NB4 (cell line): Measurements from ENCODE around the gene TMC6.
"Not testable (repeated sequence)": the region's sequence is repeated elsewhere in the genome, so short reads cannot be mapped to it uniquely, and the experiment has no call there.

ENCODE experiments used
- DNase-seq: peaks from one replicate; pipeline ENCODE4 v3.0.0; 2010; ENCODE audit warnings: low read depth
- H3K4me3 ChIP-seq: one replicate; pipeline ENCODE4 v1.5.1; 2011; ENCODE audit warnings: mild to moderate bottlenecking, low read depth, low read length, moderate library complexity
- CTCF ChIP-seq: IDR thresholded peaks from one replicate; pipeline ENCODE4 v1.5.1; 2012; ENCODE audit warnings: low read depth, low read length
- MYC ChIP-seq: IDR thresholded peaks from 2 replicates; pipeline ENCODE4 v1.6.1; 2011; ENCODE audit warnings: low read depth, low read length
- POLR2A ChIP-seq: IDR thresholded peaks from 2 replicates; pipeline ENCODE4 v1.6.1; 2011; ENCODE audit warnings: mild to moderate bottlenecking; ENCODE audit not compliant: insufficient read length; ENCODE audit errors: extremely low read depth
- TF ChIP-seq, protein P1 (sequence below): IDR thresholded peaks from 2 replicates; pipeline ENCODE4 v1.6.1; 2011; ENCODE audit warnings: low read depth, low read length

Gene TMC6

DNA sequence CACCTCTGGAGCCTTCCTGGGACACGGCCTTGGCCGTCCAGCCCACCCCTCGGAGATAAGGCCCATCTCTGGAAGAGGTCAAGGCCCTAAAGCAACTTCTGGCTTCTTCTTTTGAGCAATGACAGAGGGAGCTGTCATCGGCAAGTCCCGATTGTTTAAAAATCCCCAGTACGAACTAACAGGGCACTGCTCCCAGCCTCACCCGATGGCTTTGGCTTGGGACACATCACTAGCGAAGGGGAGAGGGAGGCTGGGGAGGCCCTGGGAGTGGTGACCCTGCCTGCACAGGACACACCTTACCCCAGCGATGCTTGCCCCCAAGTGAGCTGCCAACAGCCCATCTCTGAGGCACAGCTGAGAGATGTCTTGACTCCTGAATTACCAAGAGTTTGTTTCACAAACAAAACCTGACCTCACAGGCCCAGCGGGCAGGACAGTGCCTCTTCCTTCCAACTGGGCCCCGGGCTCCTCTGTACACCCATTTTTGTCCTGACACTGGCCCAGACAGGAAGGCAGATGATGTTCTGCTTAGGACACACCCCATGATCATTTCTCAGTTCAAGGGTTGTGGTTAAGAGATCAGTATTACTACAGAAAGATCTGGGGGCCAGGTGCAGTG, 44.7 kb upstream of the TMC6 start:
- TF ChIP-seq, protein P1, sequence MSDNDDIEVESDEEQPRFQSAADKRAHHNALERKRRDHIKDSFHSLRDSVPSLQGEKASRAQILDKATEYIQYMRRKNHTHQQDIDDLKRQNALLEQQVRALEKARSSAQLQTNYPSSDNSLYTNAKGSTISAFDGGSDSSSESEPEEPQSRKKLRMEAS = no peak
- TF ChIP-seq MYC (no peak), CTCF (no peak), POLR2A (no peak)
- H3K4me3 ChIP-seq = no peak overlapping the region
- DNase-seq = no peak

- no peak overlapping the region for H3K4me3 ChIP-seq
- peak; percentile 58 for DNase-seq
- TF ChIP-seq MYC (no peak), POLR2A (no peak), CTCF (no peak)
- TF ChIP-seq, protein P1 = no peak
Observed at GRCh38 chr17:78172249-78173051, 43.9 kb upstream of the TMC6 start.

- not testable (repeated sequence) for DNase-seq, H3K4me3 ChIP-seq
Observed at GRCh38 chr17:78171591-78172248, 43.2 kb upstream of the TMC6 start.

DNA sequence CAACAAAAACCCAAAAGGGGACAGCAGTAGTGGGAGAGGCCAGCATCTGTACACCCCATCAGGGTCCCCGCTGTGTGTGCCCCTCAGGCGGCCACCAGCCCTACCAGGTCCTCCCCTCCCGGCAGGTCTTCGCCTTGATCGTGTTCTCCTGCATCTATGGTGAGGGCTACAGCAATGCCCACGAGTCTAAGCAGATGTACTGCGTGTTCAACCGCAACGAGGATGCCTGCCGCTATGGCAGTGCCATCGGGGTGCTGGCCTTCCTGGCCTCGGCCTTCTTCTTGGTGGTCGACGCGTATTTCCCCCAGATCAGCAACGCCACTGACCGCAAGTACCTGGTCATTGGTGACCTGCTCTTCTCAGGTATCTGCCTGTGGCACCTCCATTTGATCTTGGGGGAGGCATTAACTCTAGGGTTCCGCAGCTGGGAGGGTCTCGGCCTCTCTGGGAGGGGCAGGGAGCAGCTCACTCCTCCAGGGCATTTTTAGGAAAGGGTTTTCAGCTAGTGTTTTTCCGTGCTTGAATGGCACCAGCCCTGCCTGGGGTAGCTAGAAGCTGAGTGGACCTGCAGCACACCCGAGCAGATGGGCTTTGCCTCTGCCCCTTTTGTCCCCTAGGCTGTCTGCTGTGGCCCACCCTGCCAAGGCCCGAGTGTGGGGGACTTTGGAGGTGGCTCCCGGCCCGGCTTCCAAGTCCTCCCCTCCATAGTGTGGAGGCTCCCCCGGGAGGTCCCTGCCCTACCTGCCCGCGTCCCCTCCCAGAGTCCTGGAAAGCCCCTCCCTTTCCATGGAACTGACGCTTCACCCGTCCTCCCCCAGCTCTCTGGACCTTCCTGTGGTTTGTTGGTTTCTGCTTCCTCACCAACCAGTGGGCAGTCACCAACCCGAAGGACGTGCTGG, 42.4 kb upstream of the TMC6 start:
- DNase-seq = no peak
- H3K4me3 ChIP-seq = no peak overlapping the region
- TF ChIP-seq MYC = no peak
- TF ChIP-seq POLR2A = no peak
- no peak for TF ChIP-seq CTCF
- TF ChIP-seq, protein P1 = no peak

GRCh38 chr17:78168903-78169793, 40.6 kb upstream of the TMC6 start:
- TF ChIP-seq, protein P1 = peak; percentile 56
- no peak for TF ChIP-seq POLR2A
- DNase-seq = peak; percentile 35
- H3K4me3 ChIP-seq = peak overlapping the region; percentile 53
